Gastrocnemius medialis (tissue), 4 donors: ENCODE data around the gene TMEM33. TPM values are rescaled to one million over a fixed set of nuclear protein-coding genes. Genes with fewer than 3 reads are reported as not detected.
"Not testable (repeated sequence)": the region's sequence is repeated elsewhere in the genome, so short reads cannot be mapped to it uniquely, and the experiment has no call there.

Experiments
- ATAC-seq, 2 donors: fragments of 150-250 bp; one replicate each; pipeline ENCODE4 v1.9.1; 2016
- DNase-seq, 2 donors: peaks; one replicate each; pipeline ENCODE4 v3.0.0-alpha.2; 2019
- H3K27ac ChIP-seq, 4 donors: fragments of 200-600 bp; sonication (generic); 1 replicate in 1 of 4; 2 replicates in 3 of 4; pipeline ENCODE4 v1.5.1; 2016 to 2018; ENCODE audit warnings: mild to moderate bottlenecking in 2 of 4, moderate library complexity in 1 of 4
- H3K27me3 ChIP-seq, 3 donors: fragments of 200-600 bp; sonication (generic) in 2 of 3; 1 replicate in 1 of 3; 2 replicates in 2 of 3; pipeline versions ENCODE4 v1.5.1 to v1.6.0; 2016 to 2019; ENCODE audit warnings: mild to moderate bottlenecking in 1 of 3, moderate library complexity in 1 of 3
- H3K36me3 ChIP-seq, 2 donors: fragments of 200-600 bp; sonication (generic) in 1 of 2; one replicate each; pipeline ENCODE4 v1.5.1; 2017 to 2018
- H3K4me1 ChIP-seq, 2 donors: fragments of 200-600 bp; sonication (generic) in 1 of 2; one replicate each; pipeline ENCODE4 v1.5.1; 2016 to 2017; ENCODE audit warnings: mild to moderate bottlenecking in 2 of 2
- H3K4me3 ChIP-seq, 4 donors: fragments of 200-600 bp; sonication (generic) in 3 of 4; 1 replicate in 1 of 4; 2 replicates in 3 of 4; pipeline ENCODE4 v1.5.1; 2016 to 2019; ENCODE audit warnings: mild to moderate bottlenecking in 2 of 4
- H3K9me3 ChIP-seq, 3 donors: fragments of 200-600 bp; sonication (generic) in 2 of 3; 1 replicate in 1 of 3; 2 replicates in 2 of 3; pipeline ENCODE4 v1.5.1; 2016 to 2019
- CTCF ChIP-seq, 5 experiments: fragments of 450-650 bp in 3 of 5; fragments of 200-600 bp in 2 of 5; sonication (generic) in 2 of 5; IDR thresholded peaks in 4 of 5; conservative IDR thresholded peaks in 1 of 5; 1 replicate in 4 of 5; 2 replicates in 1 of 5; pipeline ENCODE4 v1.5.1; 2016 to 2019; ENCODE audit warnings: antibody characterized with exemption in 5 of 5, mild to moderate bottlenecking in 3 of 5, moderate library complexity in 3 of 5
- POLR2A ChIP-seq, 2 donors: fragments of 450-650 bp; IDR thresholded peaks; one replicate each; pipeline ENCODE4 v1.6.1; 2017; ENCODE audit warnings: antibody characterized with exemption in 2 of 2, mild to moderate bottlenecking in 2 of 2, moderate library complexity in 2 of 2
- in situ Hi-C, 4 donors: fragments of 200-750 bp; cut with MboI; loops; one replicate each; pipeline versions ENCODE4 v1.15.0 to v1.8.0; 2017; ENCODE audit warnings: low sequenced_read_pairs in 4 of 4
- intact Hi-C: fragments of 100-400 bp; cut with DNase I; formaldehyde crosslinking; loops from one replicate; pipeline ENCODE4 v1.15.1; 2023; ENCODE audit warnings: low total_unique reads
- total RNA-seq, 4 donors: library from RNA; depleted of rRNA; stranded (reverse); fragments of >200 nt; gene quantifications; one replicate each; pipeline versions ENCODE4 v1.1.0 to v1.2.3, GENCODE V29; 2016

The TMEM33 gene
- total RNA-seq, 4 donors from 2014 or later = 20.6 to 29.3 (median 26.4) TPM

- no peak overlapping the region for H3K4me3 ChIP-seq
- no peaks in the 10 kb centered on the region for H3K36me3 ChIP-seq
- TF ChIP-seq POLR2A (IDR thresholded peaks at IDR 0.05) = no peak
- TF ChIP-seq CTCF (IDR thresholded peaks at IDR 0.05 in 4 of 5, conservative IDR thresholded peaks at IDR 0.05 in 1 of 5) = no peak
- ATAC-seq (no peak), DNase-seq (no peak)
- intact Hi-C loops = no loop called here
- H3K27me3 ChIP-seq = no peaks in the 10 kb centered on the region
- H3K4me1 ChIP-seq = no peaks in the 10 kb centered on the region
- in situ Hi-C loops = no loop called here
- H3K9me3 ChIP-seq = no peaks in the 10 kb centered on the region
- no peak overlapping the region for H3K27ac ChIP-seq
Measured at GRCh38 chr4:41912546-41912945, 22.7 kb upstream of the TMEM33 start.

- Histone ChIP-seq H3K36me3 (no peaks in the 10 kb centered on the region), H3K4me3 (no peak overlapping the region), H3K27ac (no peak overlapping the region), H3K9me3 (no peaks in the 10 kb centered on the region), H3K4me1 (no peaks in the 10 kb centered on the region), H3K27me3 (no peaks in the 10 kb centered on the region)
- in situ Hi-C loops (no loop called here), intact Hi-C loops (no loop called here)
- ATAC-seq (no peak), DNase-seq (no peak)
- TF ChIP-seq CTCF (IDR thresholded peaks at IDR 0.05 in 4 of 5, conservative IDR thresholded peaks at IDR 0.05 in 1 of 5) (no peak), POLR2A (IDR thresholded peaks at IDR 0.05) (no peak)
Measured at GRCh38 chr4:41913509-41913908, 21.7 kb upstream of the TMEM33 start.

GRCh38 chr4:41918278-41918677 is 17.0 kb upstream of the TMEM33 start:
- in situ Hi-C loops (no loop called here), intact Hi-C loops (no loop called here)
- no peaks in the 10 kb centered on the region for H3K4me1 ChIP-seq
- no peaks in the 10 kb centered on the region for H3K36me3 ChIP-seq
- H3K27ac ChIP-seq = no peak overlapping the region
- no peak overlapping the region for H3K4me3 ChIP-seq
- no peaks in the 10 kb centered on the region for H3K9me3 ChIP-seq
- no peak for ATAC-seq
- TF ChIP-seq POLR2A (IDR thresholded peaks at IDR 0.05) (no peak), CTCF (IDR thresholded peaks at IDR 0.05 in 4 of 5, conservative IDR thresholded peaks at IDR 0.05 in 1 of 5) (no peak)
- DNase-seq = no peak
- no peaks in the 10 kb centered on the region for H3K27me3 ChIP-seq

GRCh38 chr4:41920416-41920815 is 14.8 kb upstream of the TMEM33 start:
- H3K27me3 ChIP-seq, in situ Hi-C loops, ATAC-seq, H3K36me3 ChIP-seq, H3K4me3 ChIP-seq, intact Hi-C loops, H3K4me1 ChIP-seq, H3K27ac ChIP-seq, DNase-seq, H3K9me3 ChIP-seq: not testable (repeated sequence)

- Histone ChIP-seq H3K27me3 (no peaks in the 10 kb centered on the region), H3K4me1 (no peaks in the 10 kb centered on the region), H3K36me3 (no peaks in the 10 kb centered on the region), H3K4me3 (no peak overlapping the region), H3K27ac (no peak overlapping the region), H3K9me3 (no peaks in the 10 kb centered on the region)
- in situ Hi-C loops (no loop called here), intact Hi-C loops (no loop called here)
- TF ChIP-seq POLR2A (IDR thresholded peaks at IDR 0.05) = no peak
- no peak for TF ChIP-seq CTCF (IDR thresholded peaks at IDR 0.05 in 4 of 5, conservative IDR thresholded peaks at IDR 0.05 in 1 of 5)
- ATAC-seq = no peak
- DNase-seq = no peak
Measured at GRCh38 chr4:41921476-41921875, 13.8 kb upstream of the TMEM33 start.
